ENCODE results near the gene OR5H2.

- TF ChIP-seq CTCF (IDR thresholded peaks at IDR 0.05) (no peak), POLR2A (IDR thresholded peaks at IDR 0.05) (no peak)
Measured at GRCh38 chr3:98233468-98233867, 48.8 kb upstream of the OR5H2 start.

Data from upper lobe of left lung (tissue), 4 donors.